GM12864 (cell line): ENCODE results near the gene CCDC14.
"Not testable (repeated sequence)": the region's sequence is repeated elsewhere in the genome, so short reads cannot be mapped to it uniquely, and the experiment has no call there.

Experiments
- DNase-seq: peaks from one replicate; pipeline ENCODE4 v3.0.0-alpha.2; 2011; ENCODE audit warnings: low read depth
- H3K4me3 ChIP-seq: 2 replicates; pipeline ENCODE4 v1.5.1; 2011; ENCODE audit warnings: mild to moderate bottlenecking, low read depth, low read length, control low read depth
- CTCF ChIP-seq: IDR thresholded peaks from 2 replicates; pipeline ENCODE4 v1.5.1; 2011; ENCODE audit warnings: low read depth, mild to moderate bottlenecking, moderate library complexity, low read length, control low read depth, inconsistent platforms; ENCODE audit errors: missing control alignments

Gene CCDC14

DNA sequence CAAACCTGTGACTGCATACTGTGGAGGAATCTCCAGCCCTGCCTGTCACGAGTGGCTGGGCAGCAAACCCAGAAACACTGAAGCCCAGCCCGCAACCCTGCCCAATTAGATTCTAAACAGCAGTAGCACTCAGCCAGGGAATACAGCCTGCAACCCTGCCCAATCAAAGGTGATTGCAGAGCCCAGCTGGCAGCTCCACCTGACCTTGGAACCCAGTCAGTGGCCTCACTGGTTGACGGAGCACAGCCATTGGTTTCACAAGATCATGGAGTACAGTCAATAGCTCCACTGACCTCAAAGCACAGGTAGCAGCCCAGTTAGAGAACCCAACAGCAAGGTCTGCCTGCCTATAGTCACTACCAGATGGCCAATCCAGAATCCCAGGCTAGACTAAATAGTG lies 41.7 kb downstream of the CCDC14 start:
- TF ChIP-seq CTCF: no peak
- no peak for DNase-seq
- H3K4me3 ChIP-seq: no peak overlapping the region

GRCh38 chr3:123914829-123915228 lies 46.2 kb downstream of the CCDC14 start:
- no peak for DNase-seq
- no peak overlapping the region for H3K4me3 ChIP-seq
- TF ChIP-seq CTCF: no peak

- DNase-seq: peak; percentile 5
These were observed 51.2 kb downstream of the CCDC14 start for GRCh38 chr3:123909785-123910184.

GRCh38 chr3:123907720-123908119 lies 53.3 kb downstream of the CCDC14 start:
- no peak for TF ChIP-seq CTCF
- DNase-seq: no peak
- H3K4me3 ChIP-seq: no peak overlapping the region

More at GRCh38 chr3:123909785-123910184, 51.2 kb downstream of the CCDC14 start:
- TF ChIP-seq CTCF: no peak
- no peak overlapping the region for H3K4me3 ChIP-seq

- H3K4me3 ChIP-seq: no peak overlapping the region
- no peak for TF ChIP-seq CTCF
- DNase-seq: no peak
These were observed 61.6 kb downstream of the CCDC14 start for GRCh38 chr3:123899300-123899865.

DNA sequence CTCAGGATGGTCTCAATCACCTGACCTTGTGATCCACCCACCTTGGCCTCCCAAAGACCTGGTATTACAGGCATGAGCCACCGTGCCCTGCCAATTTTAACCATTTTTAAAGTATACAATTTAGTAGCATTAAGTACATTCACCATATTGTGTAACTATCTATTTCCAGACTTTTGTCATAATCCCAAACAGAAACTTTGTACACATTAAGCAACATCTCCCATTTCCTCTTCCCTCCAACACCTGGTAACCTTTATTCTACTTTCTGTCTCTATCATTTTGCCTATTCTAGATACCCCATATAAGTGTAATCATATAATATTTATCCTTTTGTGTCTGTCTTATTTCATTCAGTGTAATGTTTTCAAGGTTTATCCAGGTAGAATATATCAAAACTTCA lies 68.0 kb downstream of the CCDC14 start:
- DNase-seq: no peak
- TF ChIP-seq CTCF: no peak
- no peak overlapping the region for H3K4me3 ChIP-seq

DNA sequence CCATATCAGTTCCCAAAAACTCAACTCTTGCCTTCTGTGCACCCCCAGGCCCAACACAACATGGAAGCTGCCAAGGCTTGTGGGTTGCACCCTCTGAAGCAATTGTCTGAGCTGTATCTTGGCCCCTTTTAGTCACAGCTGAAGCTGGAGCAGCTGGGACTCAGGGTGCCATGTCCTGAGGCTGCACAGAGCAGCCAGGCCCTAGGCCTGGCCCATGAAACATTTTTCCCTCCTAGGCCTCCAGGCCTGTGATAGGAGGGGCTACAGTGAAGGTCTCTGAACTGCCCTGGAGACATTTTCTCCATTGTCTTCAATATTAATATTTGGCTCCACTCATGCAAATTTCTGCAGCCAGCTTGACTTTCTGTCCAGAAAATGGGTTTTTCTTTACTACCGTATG lies 68.8 kb downstream of the CCDC14 start:
- no peak overlapping the region for H3K4me3 ChIP-seq
- TF ChIP-seq CTCF: no peak
- DNase-seq: no peak

GRCh38 chr3:123890991-123891390 lies 70.0 kb downstream of the CCDC14 start:
- H3K4me3 ChIP-seq, DNase-seq: not testable (repeated sequence)

GRCh38 chr3:123890162-123890561 lies 70.9 kb downstream of the CCDC14 start:
- not testable (repeated sequence) for H3K4me3 ChIP-seq, DNase-seq
